Naive thymus-derived CD4-positive, alpha-beta T cell (primary cell): ENCODE results near the gene PHLPP2. TPM values are rescaled to one million over a fixed set of nuclear protein-coding genes. Genes with fewer than 3 reads are reported as not detected.

Source experiments
- ATAC-seq: fragments of 150-1000 bp; cut with Tn5 transposase; 2 replicates; pipeline ENCODE4 v1.10.0; 2021; ENCODE audit warnings: mild to moderate bottlenecking, moderate library complexity
- CTCF ChIA-PET: fragments of 350-600 bp; sonication (Branson Sonifier 250); formaldehyde crosslinking; loops from one replicate; lab custom pipeline; 2021; ENCODE audit warnings: antibody characterized with exemption; lab: Charles Lee
- POLR2A ChIA-PET: fragments of 350-600 bp; sonication (Branson Sonifier 250); formaldehyde crosslinking; loops from one replicate; lab custom pipeline; 2021; ENCODE audit warnings: antibody characterized with exemption, inconsistent platforms; lab: Charles Lee
- DNase-seq, 9 donors: peaks; one replicate each; pipeline versions ENCODE4 v3.0.0 to v3.0.0-alpha.2; 2020 to 2022; ENCODE audit warnings: mixed read lengths in 1 of 9
- H3K27ac ChIP-seq: one replicate; pipeline ENCODE4 v1.7.0; 2013; ENCODE audit warnings: mild to moderate bottlenecking, low read depth, low read length, moderate library complexity
- H3K27me3 ChIP-seq, 2 donors: one replicate each; pipeline ENCODE4 v1.7.0; 2013; ENCODE audit warnings: low read length in 2 of 2, mild to moderate bottlenecking in 2 of 2, moderate library complexity in 2 of 2; ENCODE audit not compliant: control insufficient read depth in 2 of 2, insufficient read depth in 2 of 2
- H3K36me3 ChIP-seq, 3 experiments: 1 replicate in 2 of 3; 2 replicates in 1 of 3; pipeline ENCODE4 v1.7.0; 2013; ENCODE audit warnings: low read length in 3 of 3, mild to moderate bottlenecking in 3 of 3, moderate library complexity in 1 of 3; ENCODE audit not compliant: insufficient read depth in 3 of 3, control insufficient read depth in 2 of 3
- H3K4me1 ChIP-seq, 2 donors: one replicate each; pipeline ENCODE4 v1.7.0; 2013; ENCODE audit warnings: low read length in 2 of 2, mild to moderate bottlenecking in 2 of 2, moderate library complexity in 1 of 2; ENCODE audit not compliant: control insufficient read depth in 2 of 2, insufficient read depth in 2 of 2
- H3K4me3 ChIP-seq: 2 replicates; pipeline ENCODE4 v1.7.0; 2013; ENCODE audit warnings: mild to moderate bottlenecking, low read length
- H3K9me3 ChIP-seq, 3 experiments: 1 replicate in 2 of 3; 2 replicates in 1 of 3; pipeline ENCODE4 v1.7.0; 2013; ENCODE audit warnings: low read length in 3 of 3; ENCODE audit not compliant: control insufficient read depth in 2 of 3
- H3K27ac Mint-ChIP-seq, 9 donors: one replicate each; pipeline ENCODE4 v1.8.0; 2020 to 2022; ENCODE audit warnings: mixed read lengths in 9 of 9, mild to moderate bottlenecking in 8 of 9, moderate library complexity in 5 of 9, inconsistent platforms in 2 of 9
- H3K27me3 Mint-ChIP-seq, 5 donors: one replicate each; pipeline ENCODE4 v1.8.0; 2021 to 2022; ENCODE audit warnings: mixed read lengths in 5 of 5, mild to moderate bottlenecking in 1 of 5
- H3K36me3 Mint-ChIP-seq, 5 donors: one replicate each; pipeline ENCODE4 v1.8.0; 2020 to 2022; ENCODE audit warnings: mixed read lengths in 5 of 5, mild to moderate bottlenecking in 3 of 5, inconsistent platforms in 1 of 5
- H3K4me1 Mint-ChIP-seq, 7 donors: one replicate each; pipeline ENCODE4 v1.8.0; 2020 to 2022; ENCODE audit warnings: mixed read lengths in 7 of 7, mild to moderate bottlenecking in 3 of 7, inconsistent platforms in 1 of 7
- H3K4me3 Mint-ChIP-seq, 10 donors: one replicate each; pipeline ENCODE4 v1.8.0; 2020 to 2022; ENCODE audit warnings: mild to moderate bottlenecking in 10 of 10, mixed read lengths in 10 of 10, moderate library complexity in 6 of 10, inconsistent platforms in 2 of 10
- H3K9me3 Mint-ChIP-seq, 11 donors: one replicate each; pipeline ENCODE4 v1.8.0; 2020 to 2022; ENCODE audit warnings: mixed read lengths in 11 of 11, mild to moderate bottlenecking in 4 of 11, inconsistent platforms in 1 of 11, moderate library complexity in 1 of 11
- intact Hi-C, 2 donors: fragments of 100-400 bp; cut with micrococcal nuclease; formaldehyde crosslinking; loops; one replicate each; pipeline ENCODE4 v1.15.1; 2023
- polyA plus RNA-seq, 2 donors: library from polyadenylated mRNA; unstranded; fragments of 300-500 nt; fragmentation: Illumina TruSeq; gene quantifications; one replicate each; pipeline ENCODE4 v1.2.3, GENCODE V29; 2021
- total RNA-seq, 6 experiments: library from RNA in 5 of 6; stranded (reverse) in 5 of 6; gene quantifications; 1 replicate in 5 of 6; 2 replicates in 1 of 6; pipeline ENCODE4 v1.2.3 and lab custom pipeline; 2021 to 2026

The PHLPP2 gene
- total and polyA plus RNA-seq, 7 experiments from 2014 or later: 1.5 to 10.6 (median 6.9) TPM

DNA sequence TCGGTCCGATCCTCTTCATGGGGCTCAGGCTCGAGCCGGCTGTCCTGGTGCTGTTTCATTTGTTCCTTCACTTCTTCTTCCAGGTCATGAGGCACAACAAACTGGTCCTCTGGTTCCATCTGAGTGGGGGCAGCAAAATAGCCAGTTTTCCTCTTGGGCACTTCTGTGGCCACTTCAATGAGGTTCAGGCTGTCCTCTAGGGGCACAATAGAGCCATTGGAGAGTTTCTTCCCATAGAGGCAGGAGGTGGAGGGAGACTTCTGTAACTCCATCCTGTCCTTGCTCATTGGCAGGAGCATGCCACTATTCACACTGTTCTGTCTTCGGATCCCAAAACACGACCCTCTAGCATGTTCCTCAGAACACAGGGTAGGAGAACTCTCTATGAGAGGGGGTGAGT is 75.6 kb downstream of the PHLPP2 start:
- intact Hi-C loops: no loop called here
- H3K4me3 Mint-ChIP-seq: no peak overlapping the region
- ATAC-seq: no peak

DNA sequence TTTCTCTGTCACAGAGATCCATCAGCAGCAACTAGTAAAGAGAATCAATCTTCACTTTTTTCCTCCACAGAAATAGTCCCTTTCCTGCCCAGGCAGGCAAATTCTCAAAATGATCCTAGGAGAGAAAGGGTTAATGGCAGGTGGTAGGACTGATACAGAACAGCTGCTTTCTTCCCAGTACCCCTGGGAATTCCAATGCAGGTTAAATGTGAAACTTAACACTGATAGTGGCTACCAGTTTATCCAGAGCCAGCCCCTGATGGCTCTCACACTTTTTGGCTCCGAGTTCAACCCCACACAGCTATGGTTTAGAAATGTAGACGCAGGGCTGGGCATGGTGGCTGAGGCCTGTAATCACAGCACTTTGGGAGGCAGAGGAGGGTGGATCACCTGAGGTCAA is 76.3 kb downstream of the PHLPP2 start:
- no peak overlapping the region for H3K4me3 Mint-ChIP-seq
- H3K27me3 Mint-ChIP-seq: no peaks in the 10 kb centered on the region
- CTCF ChIA-PET: no interaction called here
- Histone ChIP-seq H3K36me3 (peaks cover 0 to 34% (median 0%) of the 10 kb centered on the region in 3 experiments), H3K4me1 (no peaks in the 10 kb centered on the region), H3K27ac (no peak overlapping the region), H3K9me3 (no peaks in the 10 kb centered on the region), H3K4me3 (no peak overlapping the region), H3K27me3 (no peaks in the 10 kb centered on the region)
- no peak for ATAC-seq
- no peak overlapping the region for H3K27ac Mint-ChIP-seq
- no peak for DNase-seq
- H3K9me3 Mint-ChIP-seq: no peaks in the 10 kb centered on the region
- H3K36me3 Mint-ChIP-seq: peaks cover 6 to 24% (median 10%) of the 10 kb centered on the region in 5 donors
- POLR2A ChIA-PET: no interaction called here
- intact Hi-C loops: no loop called here
- H3K4me1 Mint-ChIP-seq: no peaks in the 10 kb centered on the region

More for the DNA sequence above, 75.6 kb downstream of the PHLPP2 start:
- CTCF ChIA-PET: no interaction called here
- Mint-ChIP-seq H3K27ac (no peak overlapping the region), H3K36me3 (peaks cover 6 to 27% (median 10%) of the 10 kb centered on the region in 5 donors), H3K4me1 (no peaks in the 10 kb centered on the region), H3K27me3 (no peaks in the 10 kb centered on the region), H3K9me3 (no peaks in the 10 kb centered on the region)
- H3K9me3 ChIP-seq: no peaks in the 10 kb centered on the region
- H3K27me3 ChIP-seq: no peaks in the 10 kb centered on the region
- H3K4me3 ChIP-seq: no peak overlapping the region
- no peak for DNase-seq
- no peaks in the 10 kb centered on the region for H3K4me1 ChIP-seq
- H3K27ac ChIP-seq: no peak overlapping the region
- peaks cover 0 to 37% (median 0%) of the 10 kb centered on the region in 3 experiments for H3K36me3 ChIP-seq
- POLR2A ChIA-PET: no interaction called here

DNA sequence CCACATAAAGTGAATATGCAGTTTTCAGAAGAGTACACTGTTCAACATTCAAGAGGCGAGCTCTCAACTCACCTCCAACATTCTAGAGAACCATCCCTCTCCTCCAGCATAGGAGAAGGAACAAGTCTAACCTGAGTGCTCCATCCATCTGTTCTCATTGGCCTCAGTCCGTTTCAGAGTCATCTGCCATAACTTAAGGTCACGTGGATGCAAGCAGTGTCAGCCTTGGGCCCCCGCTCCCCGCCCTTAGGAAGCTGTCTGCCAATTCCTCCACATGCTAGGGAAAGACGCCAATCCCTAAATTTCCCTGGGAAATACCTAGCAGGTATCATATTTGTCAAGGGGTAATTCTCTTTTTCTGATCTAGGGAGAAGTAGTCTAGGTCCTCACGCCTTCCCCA is 77.1 kb downstream of the PHLPP2 start:
- no peak for DNase-seq
- Histone ChIP-seq H3K36me3 (peaks cover 0 to 26% (median 0%) of the 10 kb centered on the region in 3 experiments), H3K27me3 (no peaks in the 10 kb centered on the region), H3K4me3 (no peak overlapping the region), H3K27ac (no peak overlapping the region), H3K9me3 (no peaks in the 10 kb centered on the region), H3K4me1 (no peaks in the 10 kb centered on the region)
- CTCF ChIA-PET: no interaction called here
- ATAC-seq: no peak
- no peaks in the 10 kb centered on the region for H3K4me1 Mint-ChIP-seq
- POLR2A ChIA-PET: no interaction called here
- no peaks in the 10 kb centered on the region for H3K27me3 Mint-ChIP-seq
- no peak overlapping the region for H3K27ac Mint-ChIP-seq
- no peaks in the 10 kb centered on the region for H3K9me3 Mint-ChIP-seq
- intact Hi-C loops: no loop called here
- H3K4me3 Mint-ChIP-seq: no peak overlapping the region
- H3K36me3 Mint-ChIP-seq: peaks cover 2 to 23% (median 7%) of the 10 kb centered on the region in 5 donors

DNA sequence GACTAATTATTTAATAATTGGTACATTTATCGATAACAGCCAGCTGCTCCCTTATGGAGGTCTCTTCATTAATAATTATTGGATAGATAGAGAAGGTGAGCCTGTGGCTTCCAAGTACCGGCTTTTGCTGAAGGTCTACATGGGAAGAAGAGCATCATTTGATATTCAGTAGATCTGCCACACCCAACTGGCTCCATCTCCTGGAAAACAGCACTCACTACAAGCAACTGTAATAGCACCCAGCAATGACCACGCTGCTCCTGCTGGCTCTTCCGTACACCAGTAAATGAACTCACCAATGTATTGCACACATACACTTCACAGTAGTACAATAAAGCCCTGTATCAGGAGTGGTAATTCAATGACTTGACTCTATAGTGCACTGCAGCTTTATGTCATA is 79.1 kb downstream of the PHLPP2 start:
- Mint-ChIP-seq H3K4me3 (no peak overlapping the region), H3K4me1 (no peaks in the 10 kb centered on the region), H3K9me3 (no peaks in the 10 kb centered on the region), H3K27ac (no peak overlapping the region), H3K27me3 (no peaks in the 10 kb centered on the region), H3K36me3 (peaks cover 2 to 18% (median 5%) of the 10 kb centered on the region in 5 donors)
- Histone ChIP-seq H3K27ac (no peak overlapping the region), H3K4me3 (no peak overlapping the region), H3K36me3 (peaks cover 0 to 23% (median 0%) of the 10 kb centered on the region in 3 experiments), H3K27me3 (no peaks in the 10 kb centered on the region), H3K4me1 (no peaks in the 10 kb centered on the region), H3K9me3 (no peaks in the 10 kb centered on the region)
- CTCF ChIA-PET: interaction anchor here (0.6 kb wide), 1 partner anchor 1241 kb away, joined by 3 read pairs; no protein-coding TSS in a partner anchor
- peak; percentile 38 for ATAC-seq
- no peak for DNase-seq
- intact Hi-C loops: loop anchor here in 1 of 2 donors (1.0 kb wide), 1 partner anchor 80 kb away; no protein-coding TSS in a partner anchor
- POLR2A ChIA-PET: no interaction called here

DNA sequence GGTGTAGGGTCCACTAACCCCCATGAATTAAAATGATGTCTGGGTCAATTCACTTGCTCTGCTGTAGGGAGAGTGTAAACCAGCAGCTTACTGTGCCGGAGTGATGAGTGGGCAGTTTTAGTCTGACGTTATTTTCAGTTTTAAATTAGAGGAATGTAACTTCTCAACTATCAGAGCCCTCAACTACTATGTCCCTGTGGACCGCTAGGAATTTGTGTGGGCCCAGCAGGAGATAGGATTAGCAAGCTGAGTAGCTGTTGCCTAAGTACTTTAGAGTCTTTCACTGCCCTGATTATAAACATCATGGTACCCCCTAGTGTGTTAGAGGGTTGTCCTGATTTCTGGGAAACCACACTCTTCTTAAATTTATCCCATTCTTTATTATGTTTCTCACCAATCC is 87.1 kb downstream of the PHLPP2 start:
- Mint-ChIP-seq H3K9me3 (no peaks in the 10 kb centered on the region), H3K36me3 (peaks cover 0 to 9% (median 0%) of the 10 kb centered on the region in 5 donors), H3K27ac (no peak overlapping the region), H3K27me3 (no peaks in the 10 kb centered on the region), H3K4me1 (no peaks in the 10 kb centered on the region), H3K4me3 (no peak overlapping the region)
- Histone ChIP-seq H3K27ac (no peak overlapping the region), H3K4me3 (no peak overlapping the region), H3K4me1 (no peaks in the 10 kb centered on the region), H3K9me3 (no peaks in the 10 kb centered on the region), H3K27me3 (no peaks in the 10 kb centered on the region), H3K36me3 (no peaks in the 10 kb centered on the region)
- ChIA-PET CTCF (no interaction called here), POLR2A (no interaction called here)
- DNase-seq (no peak), ATAC-seq (no peak)
- intact Hi-C loops: no loop called here

DNA sequence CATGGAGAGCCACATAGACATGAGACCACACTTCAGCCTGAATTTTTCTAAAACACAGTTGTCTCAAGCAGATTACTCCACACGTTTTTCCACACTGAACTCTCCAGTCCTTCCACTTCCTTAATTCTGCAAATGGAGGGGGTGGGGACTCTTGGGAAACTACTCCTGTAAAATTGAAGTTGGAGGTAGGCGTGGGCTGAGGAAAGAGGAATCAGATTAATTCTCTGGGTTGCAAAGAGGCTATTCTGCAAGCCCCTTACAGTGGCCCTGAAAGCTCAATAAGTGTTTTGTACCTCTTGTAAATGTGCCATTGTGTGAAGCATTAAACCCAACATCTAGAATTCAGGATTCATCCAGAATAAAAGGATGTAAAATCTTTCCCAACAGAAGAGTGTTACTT is 88.9 kb downstream of the PHLPP2 start:
- Histone ChIP-seq H3K4me1 (no peaks in the 10 kb centered on the region), H3K4me3 (no peak overlapping the region), H3K27me3 (no peaks in the 10 kb centered on the region), H3K36me3 (no peaks in the 10 kb centered on the region), H3K27ac (no peak overlapping the region), H3K9me3 (no peaks in the 10 kb centered on the region)
- no peaks in the 10 kb centered on the region for H3K4me1 Mint-ChIP-seq
- intact Hi-C loops: no loop called here
- DNase-seq (no peak), ATAC-seq (no peak)
- H3K4me3 Mint-ChIP-seq: no peak overlapping the region
- CTCF ChIA-PET: no interaction called here
- H3K27me3 Mint-ChIP-seq: peaks cover 0 to 8% (median 0%) of the 10 kb centered on the region in 5 donors
- no peaks in the 10 kb centered on the region for H3K9me3 Mint-ChIP-seq
- no peak overlapping the region for H3K27ac Mint-ChIP-seq
- H3K36me3 Mint-ChIP-seq: peaks cover 0 to 9% (median 0%) of the 10 kb centered on the region in 5 donors
- POLR2A ChIA-PET: no interaction called here

DNA sequence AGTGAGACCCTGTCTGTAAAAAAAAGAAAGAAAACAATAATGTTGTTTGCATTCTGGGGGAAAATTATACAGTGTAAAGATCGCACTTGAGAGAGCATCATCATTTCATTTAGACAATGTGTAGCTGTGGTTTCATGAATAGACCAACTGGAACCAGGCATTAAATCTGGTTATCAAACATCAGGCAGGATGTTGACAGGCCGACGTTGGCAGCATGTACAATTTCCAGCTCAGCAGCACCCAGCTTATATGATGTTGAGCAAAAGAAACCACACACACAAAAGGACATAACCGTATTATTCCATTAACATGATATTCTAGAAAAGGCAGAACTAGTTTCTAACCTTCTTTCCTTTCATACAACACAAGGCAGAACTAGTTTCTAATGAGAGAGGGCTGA is 92.7 kb downstream of the PHLPP2 start:
- no peak for DNase-seq
- no peaks in the 10 kb centered on the region for H3K4me1 Mint-ChIP-seq
- ATAC-seq: no peak
- no peak overlapping the region for H3K27ac ChIP-seq
- H3K4me3 Mint-ChIP-seq: no peak overlapping the region
- POLR2A ChIA-PET: no interaction called here
- no peaks in the 10 kb centered on the region for H3K4me1 ChIP-seq
- H3K27me3 ChIP-seq: peaks cover 0 to 1% of the 10 kb centered on the region in 2 donors
- no peaks in the 10 kb centered on the region for H3K36me3 ChIP-seq
- no peaks in the 10 kb centered on the region for H3K9me3 ChIP-seq
- CTCF ChIA-PET: no interaction called here
- no peak overlapping the region for H3K4me3 ChIP-seq
- H3K36me3 Mint-ChIP-seq: no peaks in the 10 kb centered on the region
- peaks cover 0 to 30% (median 11%) of the 10 kb centered on the region in 5 donors for H3K27me3 Mint-ChIP-seq
- no peaks in the 10 kb centered on the region for H3K9me3 Mint-ChIP-seq
- intact Hi-C loops: no loop called here
- no peak overlapping the region for H3K27ac Mint-ChIP-seq
